GM12864 (cell line): ENCODE measurements around the gene UROC1.

Experiments
- DNase-seq: peaks from one replicate; pipeline ENCODE4 v3.0.0-alpha.2; 2011; ENCODE audit warnings: low read depth
- H3K4me3 ChIP-seq: 2 replicates; pipeline ENCODE4 v1.5.1; 2011; ENCODE audit warnings: mild to moderate bottlenecking, low read depth, low read length, control low read depth
- TF ChIP-seq, protein P1 (sequence below): IDR thresholded peaks from 2 replicates; pipeline ENCODE4 v1.5.1; 2011; ENCODE audit warnings: low read depth, mild to moderate bottlenecking, moderate library complexity, low read length, control low read depth, inconsistent platforms; ENCODE audit errors: missing control alignments

UROC1 gene

DNA sequence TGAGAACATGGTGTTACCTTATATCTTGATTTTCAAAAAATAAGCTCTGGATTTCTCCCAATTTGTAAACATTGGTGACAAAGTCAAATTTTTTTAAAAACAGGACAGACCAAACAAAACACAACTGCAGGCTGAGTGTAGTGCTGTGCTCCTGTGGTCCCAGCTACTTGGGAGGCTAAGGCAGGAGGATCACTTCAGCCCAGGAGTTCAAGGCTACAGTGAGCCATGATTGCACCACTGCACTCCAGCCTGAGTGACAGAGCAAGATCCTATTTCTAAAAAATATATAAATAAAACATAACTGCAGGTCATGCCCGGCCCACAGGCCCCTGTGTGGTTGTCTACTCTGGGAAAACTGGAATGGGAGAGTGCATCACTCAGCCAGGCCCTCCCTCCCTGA is 37.9 kb downstream of the UROC1 start:
- H3K4me3 ChIP-seq, result no peak overlapping the region
- TF ChIP-seq, protein P1, sequence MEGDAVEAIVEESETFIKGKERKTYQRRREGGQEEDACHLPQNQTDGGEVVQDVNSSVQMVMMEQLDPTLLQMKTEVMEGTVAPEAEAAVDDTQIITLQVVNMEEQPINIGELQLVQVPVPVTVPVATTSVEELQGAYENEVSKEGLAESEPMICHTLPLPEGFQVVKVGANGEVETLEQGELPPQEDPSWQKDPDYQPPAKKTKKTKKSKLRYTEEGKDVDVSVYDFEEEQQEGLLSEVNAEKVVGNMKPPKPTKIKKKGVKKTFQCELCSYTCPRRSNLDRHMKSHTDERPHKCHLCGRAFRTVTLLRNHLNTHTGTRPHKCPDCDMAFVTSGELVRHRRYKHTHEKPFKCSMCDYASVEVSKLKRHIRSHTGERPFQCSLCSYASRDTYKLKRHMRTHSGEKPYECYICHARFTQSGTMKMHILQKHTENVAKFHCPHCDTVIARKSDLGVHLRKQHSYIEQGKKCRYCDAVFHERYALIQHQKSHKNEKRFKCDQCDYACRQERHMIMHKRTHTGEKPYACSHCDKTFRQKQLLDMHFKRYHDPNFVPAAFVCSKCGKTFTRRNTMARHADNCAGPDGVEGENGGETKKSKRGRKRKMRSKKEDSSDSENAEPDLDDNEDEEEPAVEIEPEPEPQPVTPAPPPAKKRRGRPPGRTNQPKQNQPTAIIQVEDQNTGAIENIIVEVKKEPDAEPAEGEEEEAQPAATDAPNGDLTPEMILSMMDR, result no peak
- no peak for DNase-seq

DNA sequence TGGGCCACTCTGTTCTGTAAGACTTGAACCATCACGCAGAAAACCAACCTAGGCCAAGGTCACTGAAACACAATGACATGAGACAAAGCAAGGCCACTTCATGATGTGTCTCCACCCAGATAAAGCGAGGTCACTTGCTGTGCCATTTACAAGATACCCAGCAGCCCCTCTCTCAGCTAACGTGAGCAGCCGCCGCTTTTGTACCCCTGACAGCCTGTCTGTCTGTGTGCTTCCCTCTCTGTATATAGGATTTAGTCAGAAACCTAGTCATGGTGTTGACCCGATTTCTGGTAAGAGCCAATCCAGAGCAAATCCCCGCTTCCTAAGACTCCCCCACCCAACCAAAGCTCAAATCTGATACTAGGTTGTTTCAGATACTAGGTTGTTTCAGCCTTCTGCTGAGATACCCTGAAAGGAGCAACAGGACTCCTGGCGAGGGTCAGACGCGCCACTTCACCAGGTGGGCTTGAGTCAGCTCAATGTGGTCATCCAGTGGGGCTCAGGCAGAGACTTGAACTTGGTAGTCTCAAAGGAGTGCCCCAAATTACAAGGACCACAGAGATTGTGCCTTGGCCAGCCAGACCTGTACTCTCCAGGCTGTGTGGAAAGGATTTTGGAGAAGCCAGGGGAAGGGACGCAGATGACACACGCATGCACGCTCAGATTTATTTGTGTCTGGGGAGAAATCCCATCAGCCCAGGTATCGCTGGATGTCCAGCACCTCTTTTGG is 38.8 kb downstream of the UROC1 start:
- no peak overlapping the region for H3K4me3 ChIP-seq
- DNase-seq, result no peak

DNA sequence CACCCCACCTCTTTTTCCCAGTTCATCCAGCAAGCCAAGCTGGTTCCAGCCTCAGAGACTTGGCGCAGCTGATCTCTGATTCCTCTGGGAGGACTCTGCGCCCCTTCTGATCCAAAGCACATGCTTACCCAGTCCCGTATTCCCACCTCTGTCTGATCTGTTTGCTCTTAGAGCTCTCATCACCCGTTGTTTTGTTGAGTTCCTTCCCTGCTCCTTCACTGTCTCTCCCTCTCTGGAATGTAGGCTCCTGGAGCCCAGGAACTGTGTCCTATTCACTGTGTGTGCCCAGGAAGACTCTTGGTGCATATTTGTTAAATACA is 40.6 kb downstream of the UROC1 start:
- no peak for DNase-seq
- TF ChIP-seq, protein P1, result no peak
- H3K4me3 ChIP-seq, result no peak overlapping the region

More for the DNA sequence above, 38.8 kb downstream of the UROC1 start:
- TF ChIP-seq, protein P1, result no peak

DNA sequence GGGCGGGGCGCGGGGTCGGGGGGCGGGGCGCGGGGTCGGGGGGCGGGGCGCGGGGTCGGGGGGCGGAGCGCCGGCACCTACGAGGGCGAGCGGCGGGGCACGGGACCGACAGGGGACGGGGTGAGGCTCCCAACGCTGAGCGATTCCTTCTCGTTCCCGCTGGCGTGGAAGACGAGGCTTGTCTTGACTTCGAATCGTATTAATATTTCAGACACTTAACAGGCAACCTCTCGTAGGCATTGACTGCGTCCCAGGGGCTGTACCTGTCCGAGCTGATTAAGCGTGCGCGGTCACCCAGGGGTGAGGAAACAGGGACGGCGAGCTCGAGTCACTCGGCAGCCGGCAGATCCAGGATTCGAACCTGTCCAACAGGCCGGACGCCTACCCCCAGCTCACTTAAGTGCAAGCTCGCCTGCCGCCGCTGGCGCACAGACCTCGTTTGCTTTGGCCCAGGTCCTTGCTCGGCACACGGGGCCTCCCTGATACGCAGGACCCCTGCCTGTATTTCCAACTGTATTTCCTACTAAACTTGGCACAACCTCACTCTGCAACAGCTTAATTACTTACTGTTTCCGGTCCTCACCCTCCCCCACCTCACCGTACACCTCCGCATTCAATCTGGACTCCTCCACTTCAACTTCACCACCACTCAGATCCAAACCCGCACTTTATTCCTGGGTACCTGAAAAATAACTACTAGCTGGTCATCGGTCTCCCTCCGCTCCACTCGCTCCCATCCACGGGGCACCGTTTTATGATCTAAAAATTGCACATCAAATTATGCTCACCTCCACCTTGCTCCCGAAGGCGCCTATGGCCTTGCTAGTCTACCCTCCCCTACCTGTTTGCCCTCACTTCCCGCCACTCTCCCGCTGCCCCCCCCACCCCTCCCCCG is 41.2 kb downstream of the UROC1 start:
- TF ChIP-seq, protein P1, result no peak
- no peak for DNase-seq
- H3K4me3 ChIP-seq, result peak overlapping the region; percentile 60

DNA sequence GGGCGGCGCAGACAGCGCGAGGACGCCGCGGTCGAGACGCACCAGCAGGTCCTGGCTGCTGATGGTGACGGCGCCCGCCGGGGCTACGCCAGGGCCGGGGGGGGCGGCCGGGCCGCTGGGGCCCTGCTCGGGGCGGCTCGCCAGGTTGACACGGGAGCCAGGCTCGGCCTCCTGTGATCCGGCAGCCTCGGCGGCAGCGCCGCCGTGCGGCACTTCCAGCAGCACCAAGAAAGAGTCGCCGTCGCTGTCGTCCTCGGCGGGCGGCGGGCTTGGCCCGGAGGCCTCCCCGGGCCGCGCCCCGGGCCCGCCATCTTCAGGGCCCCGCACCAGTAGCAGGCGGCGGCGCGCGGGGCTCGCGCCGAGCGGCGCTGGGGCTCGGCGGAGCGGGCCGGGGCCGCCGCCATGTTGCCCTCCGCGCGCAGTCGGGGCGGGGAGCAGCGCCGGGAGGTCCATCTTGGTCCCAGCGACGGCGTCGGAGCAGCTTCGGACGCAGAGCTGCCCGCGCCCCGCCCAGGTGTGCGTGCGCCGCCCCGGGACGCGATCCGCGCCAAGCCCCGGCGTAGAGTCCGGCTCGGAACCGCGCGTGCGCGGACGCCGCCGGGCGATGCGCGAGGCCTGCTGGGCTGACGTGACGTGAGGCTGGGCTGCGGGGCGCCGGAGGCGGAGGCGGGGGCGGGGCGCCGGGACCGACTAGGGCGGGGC is 42.0 kb downstream of the UROC1 start, which contains the start of gene ZXDC:
Gene ZXDC, minus strand, starts transcription at position 479 of the 702 bp plus-strand sequence. Its CDS starts 26 bp downstream, at position 453.
- TF ChIP-seq, protein P1, result peak; percentile 58
- H3K4me3 ChIP-seq, result peak within 1 kb of the TSS; percentile 95
- DNase-seq, result peak; percentile 69

DNA sequence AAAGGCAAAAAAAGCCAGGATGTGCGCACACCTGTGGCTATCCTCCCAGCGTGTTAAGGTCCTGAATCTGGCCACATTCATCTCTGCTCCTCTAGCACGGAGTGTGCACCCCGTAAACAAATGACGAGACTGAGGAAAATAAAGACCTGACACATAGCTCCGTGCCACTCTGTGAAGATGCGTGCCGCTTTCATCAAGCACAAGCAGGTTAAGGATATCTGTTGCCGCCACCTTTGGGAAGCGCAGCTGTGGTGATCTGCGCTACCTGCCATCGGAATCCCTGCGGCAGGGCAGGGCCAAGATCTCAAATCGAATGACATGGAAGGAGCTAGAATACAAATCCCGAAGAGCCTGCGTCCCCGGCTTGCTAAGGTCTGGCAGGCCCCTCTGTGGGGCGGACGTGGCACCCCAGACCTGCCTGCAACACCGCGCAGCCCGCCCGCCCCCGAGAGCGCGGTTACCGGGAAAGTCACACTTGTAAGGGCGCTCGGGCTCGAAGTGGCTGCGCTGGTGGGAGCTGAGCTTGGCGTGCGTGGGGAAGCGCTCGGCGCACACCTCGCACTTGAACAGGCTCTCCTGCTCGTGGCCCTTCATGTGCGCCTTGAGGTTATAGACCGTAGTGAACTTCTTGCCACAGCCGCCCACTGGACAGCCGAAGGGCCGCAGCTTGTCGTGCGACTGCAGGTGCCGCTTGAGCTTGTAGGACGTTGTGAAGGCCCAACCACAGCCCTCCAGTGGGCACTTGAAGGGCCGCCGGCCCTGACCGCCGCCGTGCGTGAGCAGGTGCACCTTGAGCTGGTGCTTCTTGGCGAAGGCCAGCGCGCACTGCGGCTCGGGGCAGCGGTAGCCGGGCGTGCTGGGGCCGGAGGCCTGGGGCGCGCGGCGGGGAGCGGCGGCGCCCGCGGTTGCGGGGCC is 42.8 kb downstream of the UROC1 start:
- DNase-seq, result no peak
- TF ChIP-seq, protein P1, result no peak
- H3K4me3 ChIP-seq, result peak overlapping the region; percentile 95
